Neuron (in vitro differentiated cells): ENCODE results near the gene TMEM161B.
"Not testable (repeated sequence)": the region's sequence is repeated elsewhere in the genome, so short reads cannot be mapped to it uniquely, and the experiment has no call there.

Source experiments
- H2AFZ ChIP-seq: one replicate; pipeline ENCODE4 v1.6.1; 2013; ENCODE audit warnings: low read depth, mild to moderate bottlenecking, inconsistent platforms, low read length, moderate library complexity
- H3K27me3 ChIP-seq: one replicate; pipeline ENCODE4 v1.6.1; 2013; ENCODE audit warnings: low read length; ENCODE audit not compliant: insufficient read depth
- H3K36me3 ChIP-seq: one replicate; pipeline ENCODE4 v1.6.1; 2013; ENCODE audit warnings: low read length; ENCODE audit not compliant: insufficient read depth
- H3K4me1 ChIP-seq: one replicate; pipeline ENCODE4 v1.6.1; 2013; ENCODE audit warnings: low read length; ENCODE audit not compliant: insufficient read depth
- H3K4me3 ChIP-seq: 2 replicates; pipeline ENCODE4 v1.5.1; 2013; ENCODE audit warnings: mild to moderate bottlenecking, low read length, moderate library complexity
- H3K9me3 ChIP-seq: one replicate; pipeline ENCODE4 v1.6.1; 2013; ENCODE audit warnings: low read length

The TMEM161B gene

DNA sequence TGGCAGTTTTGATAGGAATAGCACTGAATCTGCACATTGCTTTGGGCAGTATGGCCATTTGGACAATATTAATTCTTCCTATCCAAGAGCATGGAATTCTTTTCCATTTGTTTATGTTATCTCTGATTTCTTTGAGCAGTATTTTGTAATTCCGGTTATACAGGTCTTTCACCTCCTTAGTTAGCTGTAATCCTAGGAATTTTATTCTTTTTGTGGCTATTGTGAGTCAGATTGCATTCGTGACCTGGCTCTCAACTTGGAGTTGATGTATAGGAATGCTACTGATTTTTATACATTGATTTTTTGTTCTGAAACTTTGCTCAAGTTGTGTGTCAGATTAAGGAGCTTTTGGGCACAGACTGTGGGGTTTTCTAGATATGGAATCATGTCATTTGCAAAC is 24.0 kb downstream of the TMEM161B start:
- Histone ChIP-seq H3K4me3 (no peak overlapping the region), H3K36me3 (peaks cover 4% of the 10 kb centered on the region), H3K27me3 (no peaks in the 10 kb centered on the region), H2AFZ (no peak overlapping the region), H3K9me3 (no peaks in the 10 kb centered on the region), H3K4me1 (no peaks in the 10 kb centered on the region)

DNA sequence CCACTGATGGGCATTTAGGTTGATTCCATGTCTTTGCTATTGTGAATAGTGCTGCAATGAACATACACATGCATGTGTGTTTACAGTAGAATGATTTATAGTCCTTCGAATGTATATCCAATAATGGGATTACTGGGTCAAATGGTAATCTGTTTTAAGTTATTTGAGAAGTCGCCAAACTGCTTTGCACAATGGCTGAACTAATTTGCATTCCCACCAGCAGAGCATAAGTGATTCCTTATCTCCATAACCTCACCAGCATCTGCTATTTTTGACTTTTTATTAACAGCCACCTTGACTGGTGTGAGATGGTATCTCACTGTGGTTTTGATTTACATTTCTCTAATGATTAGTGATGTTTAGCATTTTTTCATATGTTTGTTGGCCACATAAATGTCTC is 25.2 kb downstream of the TMEM161B start:
- not testable (repeated sequence) for H2AFZ ChIP-seq, H3K36me3 ChIP-seq, H3K9me3 ChIP-seq, H3K27me3 ChIP-seq, H3K4me3 ChIP-seq, H3K4me1 ChIP-seq

DNA sequence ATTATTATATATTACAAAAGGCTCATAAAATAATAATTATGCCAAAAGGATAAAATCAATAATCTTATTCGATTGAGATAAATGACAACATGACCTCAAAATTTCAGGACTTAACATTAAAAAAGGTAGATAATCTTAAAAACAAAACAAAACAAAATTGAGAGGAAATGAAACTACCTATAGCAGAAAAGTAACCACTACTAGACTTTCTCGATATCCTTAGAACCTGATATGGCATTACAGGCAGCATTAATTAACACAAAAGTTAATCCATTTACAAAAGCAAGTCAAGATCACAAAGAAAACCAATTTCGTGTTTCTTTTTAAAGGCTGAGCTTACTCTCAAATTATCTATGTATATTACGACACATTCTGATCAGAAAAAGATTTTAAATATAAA is 29.9 kb downstream of the TMEM161B start:
- H3K4me1 ChIP-seq = no peaks in the 10 kb centered on the region
- H3K27me3 ChIP-seq = no peaks in the 10 kb centered on the region
- H3K9me3 ChIP-seq = no peaks in the 10 kb centered on the region
- H3K36me3 ChIP-seq = peaks cover 21% of the 10 kb centered on the region
- no peak overlapping the region for H2AFZ ChIP-seq
- H3K4me3 ChIP-seq = no peak overlapping the region

DNA sequence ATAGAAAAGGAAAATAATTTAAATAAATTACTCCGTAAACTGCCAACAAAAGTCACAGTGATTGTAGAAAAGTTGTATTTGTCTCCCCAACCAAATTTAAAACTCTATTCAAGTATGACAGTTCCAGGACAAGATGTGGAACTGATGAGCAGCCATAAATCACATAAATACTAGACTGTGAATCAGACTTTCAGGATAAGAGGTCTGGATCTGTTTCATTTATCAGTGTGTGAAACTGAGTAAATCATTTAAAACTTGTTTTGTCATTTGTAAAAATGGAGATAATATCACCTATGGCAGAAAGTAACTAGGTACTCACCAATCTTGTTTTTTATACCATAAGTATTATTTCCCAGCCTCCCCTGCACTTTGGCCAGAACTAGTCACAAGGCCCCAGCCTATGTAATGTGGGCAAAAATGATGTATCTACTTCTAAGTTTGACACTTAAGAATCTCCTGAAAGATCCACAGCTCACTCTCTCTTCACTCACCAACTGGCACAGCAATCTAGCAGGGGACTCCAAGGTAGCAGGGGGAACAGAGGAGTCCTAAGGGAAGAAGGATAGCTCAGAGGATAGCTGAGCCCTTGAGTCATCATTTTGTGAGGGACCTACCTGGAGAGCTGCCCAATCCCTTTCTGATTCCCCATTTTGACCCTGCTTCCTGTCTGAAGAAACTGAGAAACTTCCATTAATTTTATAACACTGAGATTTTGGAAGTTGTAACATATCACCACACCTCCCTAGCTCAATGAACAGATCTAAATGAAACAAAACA is 31.6 kb downstream of the TMEM161B start:
- Histone ChIP-seq H2AFZ (no peak overlapping the region), H3K4me3 (no peak overlapping the region), H3K27me3 (no peaks in the 10 kb centered on the region), H3K36me3 (peaks cover 21% of the 10 kb centered on the region), H3K4me1 (no peaks in the 10 kb centered on the region), H3K9me3 (peaks cover 1% of the 10 kb centered on the region)

DNA sequence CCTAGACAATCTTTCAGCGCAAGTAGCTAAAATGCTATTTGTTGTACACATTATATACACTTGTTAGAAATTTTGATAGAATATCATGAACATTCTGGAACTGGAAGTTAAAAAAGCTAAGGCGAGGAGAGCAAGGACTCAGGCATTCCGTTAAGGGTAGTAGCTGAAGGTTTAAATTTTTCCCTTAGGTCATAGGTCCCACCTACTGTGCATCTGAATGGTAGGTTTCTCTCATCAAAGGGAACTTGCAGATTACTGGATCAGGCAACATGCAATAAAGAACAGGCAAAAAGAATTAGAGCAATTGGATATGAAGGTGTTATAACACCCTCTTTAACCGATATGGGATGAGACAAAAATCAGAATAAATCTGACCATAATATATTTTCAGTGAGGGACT is 32.8 kb downstream of the TMEM161B start:
- H2AFZ ChIP-seq = no peak overlapping the region
- no peaks in the 10 kb centered on the region for H3K27me3 ChIP-seq
- H3K4me1 ChIP-seq = no peaks in the 10 kb centered on the region
- H3K4me3 ChIP-seq = no peak overlapping the region
- peaks cover 24% of the 10 kb centered on the region for H3K36me3 ChIP-seq
- peaks cover 4% of the 10 kb centered on the region for H3K9me3 ChIP-seq

DNA sequence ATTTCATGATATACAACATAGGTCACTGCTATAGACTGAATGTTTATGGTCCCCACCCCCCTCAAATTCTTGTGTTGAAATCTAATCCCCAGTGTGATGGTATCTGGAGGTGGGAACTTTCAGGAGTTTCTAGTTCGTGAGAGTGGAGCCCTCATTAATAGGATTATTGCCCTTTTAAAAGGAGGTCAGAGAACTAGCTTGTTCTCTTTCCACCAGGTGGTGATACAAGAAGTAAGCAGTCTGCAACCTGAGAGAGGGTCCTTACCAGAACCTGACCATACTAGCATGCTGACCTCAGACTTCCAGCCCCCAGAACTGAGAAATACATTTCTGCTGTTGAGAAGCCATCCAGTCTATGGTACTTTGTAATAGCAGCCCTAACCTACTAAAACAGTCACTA is 33.3 kb downstream of the TMEM161B start:
- H3K4me3 ChIP-seq = no peak overlapping the region
- peaks cover 22% of the 10 kb centered on the region for H3K36me3 ChIP-seq
- peaks cover 4% of the 10 kb centered on the region for H3K9me3 ChIP-seq
- H3K27me3 ChIP-seq = no peaks in the 10 kb centered on the region
- H3K4me1 ChIP-seq = peaks cover 4% of the 10 kb centered on the region
- no peak overlapping the region for H2AFZ ChIP-seq

DNA sequence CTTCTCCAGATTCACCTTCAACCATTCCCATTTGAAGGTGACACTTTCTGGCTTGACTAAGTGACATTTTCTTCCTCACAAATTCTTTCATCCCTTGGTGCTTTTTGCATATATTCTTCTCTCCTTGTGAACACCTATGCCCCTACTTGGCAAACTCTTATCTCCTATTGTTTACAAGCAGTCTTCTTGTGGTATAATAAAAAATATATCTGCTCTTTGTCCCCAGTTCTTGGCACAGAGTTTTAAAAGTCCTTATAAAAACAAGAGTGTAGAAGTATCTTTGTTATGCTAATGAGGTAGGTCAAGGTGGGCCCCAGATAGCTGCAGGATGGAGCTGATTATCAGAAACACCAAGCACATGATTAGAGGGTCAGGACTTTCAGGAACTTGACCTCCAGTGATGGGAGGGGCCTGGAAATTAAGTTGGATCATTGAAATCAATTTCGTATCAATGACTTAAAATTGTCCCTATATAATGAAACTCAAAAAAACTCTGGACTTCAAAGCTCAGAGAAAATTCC is 38.0 kb downstream of the TMEM161B start:
- Histone ChIP-seq H2AFZ (no peak overlapping the region), H3K4me1 (peaks cover 4% of the 10 kb centered on the region), H3K36me3 (peaks cover 25% of the 10 kb centered on the region), H3K4me3 (no peak overlapping the region), H3K9me3 (peaks cover 4% of the 10 kb centered on the region), H3K27me3 (no peaks in the 10 kb centered on the region)

DNA sequence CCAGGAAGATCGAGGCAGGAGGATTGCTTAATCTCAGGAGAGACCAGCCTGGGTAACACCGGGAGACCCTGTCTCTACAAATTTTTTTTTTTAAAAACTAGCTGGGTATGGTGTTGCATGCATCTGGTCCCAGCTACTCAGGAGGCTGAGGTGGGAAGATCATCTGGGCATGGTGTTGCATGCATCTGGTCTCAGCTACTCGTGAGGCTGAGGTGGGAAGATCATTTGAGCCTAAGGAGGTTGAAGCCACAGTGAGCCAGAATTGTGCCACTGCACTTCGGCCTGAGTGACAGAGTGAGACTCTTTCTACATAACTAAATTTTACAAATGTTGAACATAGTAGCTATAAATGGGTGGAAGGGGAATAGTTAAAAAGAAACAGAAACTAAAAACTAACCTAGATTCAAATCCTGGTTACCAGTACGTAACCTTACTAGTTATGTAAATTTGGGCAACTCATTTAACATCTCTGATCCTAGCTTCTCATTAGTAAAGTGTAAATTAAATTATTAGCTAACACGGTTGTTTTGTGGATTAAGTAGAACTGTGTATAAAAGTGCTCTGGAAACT is 41.7 kb downstream of the TMEM161B start:
- Histone ChIP-seq H3K9me3 (peaks cover 2% of the 10 kb centered on the region), H3K4me1 (peaks cover 4% of the 10 kb centered on the region), H3K36me3 (peaks cover 26% of the 10 kb centered on the region), H2AFZ (no peak overlapping the region), H3K27me3 (no peaks in the 10 kb centered on the region), H3K4me3 (no peak overlapping the region)

DNA sequence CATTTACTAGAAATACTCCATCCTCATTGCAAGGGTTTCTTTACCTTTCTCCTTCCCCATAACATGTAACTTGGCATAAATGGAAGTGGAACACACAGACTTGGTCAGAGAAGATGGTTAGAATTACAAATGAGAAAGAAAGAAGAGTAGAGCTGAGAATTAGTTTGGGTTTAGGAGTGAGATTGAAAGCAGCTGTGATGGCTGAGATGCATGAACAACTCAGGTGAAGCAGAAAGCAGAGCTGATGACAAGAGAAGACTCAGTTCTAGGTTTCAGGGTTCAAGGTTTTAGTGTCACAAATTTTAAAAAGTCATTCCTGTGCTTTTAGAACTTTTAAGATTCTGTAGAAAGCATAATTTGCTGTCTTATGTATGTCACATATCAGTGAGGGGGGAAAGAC is 54.0 kb downstream of the TMEM161B start:
- H3K27me3 ChIP-seq = no peaks in the 10 kb centered on the region
- no peaks in the 10 kb centered on the region for H3K9me3 ChIP-seq
- no peak overlapping the region for H3K4me3 ChIP-seq
- peaks cover 18% of the 10 kb centered on the region for H3K36me3 ChIP-seq
- H3K4me1 ChIP-seq = peaks cover 29% of the 10 kb centered on the region
- H2AFZ ChIP-seq = no peak overlapping the region

DNA sequence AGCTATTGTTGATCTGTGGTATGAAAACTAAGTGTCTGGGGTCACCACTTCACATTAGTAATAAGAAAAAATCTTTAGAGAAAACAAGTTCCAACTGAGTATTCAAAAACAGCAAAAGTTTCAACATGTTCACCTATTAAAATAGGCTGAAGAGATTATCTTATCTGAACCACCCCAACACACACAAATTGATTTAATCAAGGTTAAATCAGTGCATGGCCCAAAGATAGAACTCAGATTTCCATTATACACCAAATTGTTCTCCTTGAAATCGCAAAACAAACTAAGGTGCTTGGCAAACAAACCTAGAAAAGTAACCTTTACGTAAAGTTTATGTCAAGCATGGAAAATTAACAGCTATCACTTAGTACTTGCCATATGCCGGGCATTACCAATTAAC is 61.1 kb downstream of the TMEM161B start:
- peaks cover 2% of the 10 kb centered on the region for H3K36me3 ChIP-seq
- no peaks in the 10 kb centered on the region for H3K9me3 ChIP-seq
- no peak overlapping the region for H3K4me3 ChIP-seq
- H2AFZ ChIP-seq = no peak overlapping the region
- peaks cover 38% of the 10 kb centered on the region for H3K4me1 ChIP-seq
- no peaks in the 10 kb centered on the region for H3K27me3 ChIP-seq

DNA sequence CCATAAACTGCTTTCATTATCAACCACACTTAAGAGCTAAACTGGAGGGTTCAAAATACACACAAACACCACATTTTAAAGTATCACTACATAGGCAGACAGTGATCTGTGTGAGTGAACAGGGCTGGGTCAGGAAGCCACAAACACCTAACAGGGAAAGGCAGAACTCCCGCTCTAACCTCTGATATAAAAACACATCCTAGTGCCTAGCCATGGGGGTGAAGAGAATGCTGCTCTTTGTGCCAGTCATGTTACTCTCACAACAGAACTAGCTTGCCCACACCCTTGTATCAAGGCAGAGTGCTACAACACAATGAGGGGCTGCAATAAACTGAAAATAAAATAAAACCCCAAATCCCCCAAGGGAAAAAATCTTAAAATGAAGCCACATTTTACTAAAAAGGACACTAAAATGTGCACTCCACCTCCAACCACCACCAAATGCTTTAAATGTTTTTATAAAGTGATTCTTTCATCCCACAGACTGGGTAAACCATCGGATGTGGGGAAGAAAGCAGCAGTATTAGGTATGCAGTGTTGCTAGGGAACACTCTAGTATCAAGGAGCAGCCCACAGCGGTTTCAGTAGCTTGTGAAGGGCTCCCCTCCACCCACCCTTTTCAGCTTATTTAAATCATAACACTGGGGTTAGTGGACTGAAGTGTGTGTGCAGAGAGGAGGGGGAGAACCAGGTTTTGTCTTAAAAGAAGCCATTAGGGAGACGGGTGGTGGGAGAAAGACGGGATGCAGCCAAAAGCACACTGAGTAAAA is 64.5 kb downstream of the TMEM161B start:
- no peaks in the 10 kb centered on the region for H3K9me3 ChIP-seq
- peak overlapping the region; percentile 32 for H3K4me3 ChIP-seq
- H2AFZ ChIP-seq = peak overlapping the region; percentile 7
- peaks cover 35% of the 10 kb centered on the region for H3K4me1 ChIP-seq
- peaks cover 18% of the 10 kb centered on the region for H3K36me3 ChIP-seq
- no peaks in the 10 kb centered on the region for H3K27me3 ChIP-seq

DNA sequence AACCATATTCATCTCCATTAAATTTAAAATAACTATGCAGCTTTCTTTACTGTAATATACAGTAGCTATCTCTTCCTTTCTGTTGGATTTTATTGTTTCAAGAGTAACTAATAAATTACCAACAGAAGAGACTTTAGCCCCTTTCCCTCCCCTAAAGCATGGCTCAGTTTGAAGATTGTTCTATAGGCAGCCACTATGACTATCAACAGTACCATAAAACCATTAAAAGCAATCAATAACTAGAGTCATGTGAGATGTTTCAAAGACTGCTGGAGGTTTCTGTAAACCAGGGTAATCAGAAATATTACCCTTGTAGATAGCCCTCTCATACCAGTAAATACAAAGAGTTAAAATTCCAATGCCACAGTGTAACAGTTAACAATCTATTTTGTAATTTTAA is 73.0 kb downstream of the TMEM161B start:
- H3K36me3 ChIP-seq = peaks cover 23% of the 10 kb centered on the region
- H3K4me3 ChIP-seq = no peak overlapping the region
- no peaks in the 10 kb centered on the region for H3K27me3 ChIP-seq
- H3K9me3 ChIP-seq = peaks cover 2% of the 10 kb centered on the region
- no peak overlapping the region for H2AFZ ChIP-seq
- no peaks in the 10 kb centered on the region for H3K4me1 ChIP-seq

DNA sequence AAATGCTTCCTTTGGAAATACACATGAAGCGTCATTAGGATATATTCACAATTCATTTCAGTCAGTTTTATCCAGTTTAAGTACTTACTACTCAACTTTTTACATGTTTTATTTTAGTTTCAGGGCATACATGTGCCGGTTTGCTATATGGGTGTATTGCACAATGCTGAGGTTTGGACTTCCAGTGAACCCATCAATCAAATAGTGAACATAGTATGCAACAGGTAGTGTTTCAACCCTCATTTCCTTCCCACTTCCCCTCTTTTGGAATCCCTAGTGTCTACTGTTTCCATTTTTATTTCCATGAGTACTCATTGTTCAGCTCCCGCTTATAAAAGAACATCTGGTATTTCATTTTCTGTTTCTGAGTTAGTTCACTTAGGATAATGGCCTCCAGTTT is 74.7 kb downstream of the TMEM161B start:
- H3K36me3 ChIP-seq = peaks cover 17% of the 10 kb centered on the region
- no peak overlapping the region for H3K4me3 ChIP-seq
- H3K4me1 ChIP-seq = no peaks in the 10 kb centered on the region
- peaks cover 6% of the 10 kb centered on the region for H3K9me3 ChIP-seq
- no peak overlapping the region for H2AFZ ChIP-seq
- no peaks in the 10 kb centered on the region for H3K27me3 ChIP-seq
